Measurements from ENCODE around the gene TRIM24.
"Not testable (repeated sequence)": the region's sequence is repeated elsewhere in the genome, so short reads cannot be mapped to it uniquely, and the experiment has no call there.

Gene TRIM24

GRCh38 chr7:138493535-138493934 lies 33.5 kb downstream of the TRIM24 start:
- no peak for DNase-seq (ENCODE audit: low read depth in 2 of 2)

DNA sequence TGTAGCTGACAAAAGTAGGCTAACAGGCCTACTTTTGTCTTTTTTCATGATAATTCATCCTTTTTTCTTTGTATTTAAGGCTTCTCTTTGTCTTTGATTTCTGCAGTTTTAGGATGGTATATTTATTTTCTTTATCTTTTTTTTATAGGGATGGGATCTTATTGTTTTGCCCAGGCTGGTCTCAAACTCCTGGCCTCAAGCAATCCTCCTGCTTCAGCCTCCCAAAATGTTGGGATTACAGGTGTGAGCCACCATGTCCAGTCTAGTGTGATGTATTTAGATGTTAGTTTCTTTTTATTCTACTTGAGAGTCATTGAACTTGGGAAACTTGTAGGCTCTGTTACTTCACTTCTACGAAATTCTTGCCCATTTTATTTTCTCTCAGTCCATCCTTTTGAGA lies 35.4 kb downstream of the TRIM24 start:
- DNase-seq (ENCODE audit: low read depth in 2 of 2), result no peak

DNA sequence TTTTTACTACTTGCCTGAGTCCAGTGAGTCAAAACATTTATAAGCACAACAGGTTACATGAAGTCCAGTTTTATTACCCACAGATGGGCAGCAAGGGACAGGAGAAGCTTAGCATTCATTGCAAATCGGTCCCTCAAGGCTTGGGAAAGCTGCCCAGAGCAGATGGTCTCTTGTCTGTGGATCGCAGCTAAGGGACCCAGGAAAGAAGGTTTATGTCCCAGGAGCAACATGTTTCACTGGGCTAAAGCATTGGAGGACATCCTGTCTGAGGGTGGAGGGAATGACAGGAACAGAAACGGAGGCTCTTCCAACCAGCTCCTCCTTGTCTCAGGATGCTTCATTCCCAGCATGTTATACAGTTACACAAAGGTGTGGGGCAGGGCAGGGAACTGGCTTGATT lies 39.3 kb downstream of the TRIM24 start:
- no peak for DNase-seq (ENCODE audit: low read depth in 2 of 2)

DNA sequence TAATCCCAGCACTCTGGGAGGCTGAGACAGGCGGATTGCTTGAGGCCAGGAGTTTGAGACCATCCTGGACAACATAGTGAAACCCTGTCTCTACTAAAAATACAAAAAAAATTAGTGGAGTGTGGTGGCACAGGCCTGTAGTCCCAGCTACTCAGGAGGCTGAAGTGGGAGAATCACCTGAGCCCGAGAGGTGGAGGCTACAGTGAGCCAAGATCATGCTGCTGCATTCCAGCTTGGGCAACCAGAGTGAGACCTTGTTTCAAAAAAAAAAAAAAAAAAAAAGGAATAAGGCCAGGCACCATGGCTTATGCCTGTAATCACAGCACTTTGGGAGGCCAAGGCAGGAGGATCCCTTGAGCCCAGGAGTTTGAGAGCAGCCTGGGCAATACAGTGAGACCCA lies 40.2 kb downstream of the TRIM24 start:
- DNase-seq (ENCODE audit: low read depth in 2 of 2), result not testable (repeated sequence)

GRCh38 chr7:138500892-138501291 lies 40.8 kb downstream of the TRIM24 start:
- no peak for DNase-seq (ENCODE audit: low read depth in 2 of 2)

GRCh38 chr7:138502023-138502767 lies 42.1 kb downstream of the TRIM24 start:
- no peak for DNase-seq (ENCODE audit: low read depth in 2 of 2)

DNA sequence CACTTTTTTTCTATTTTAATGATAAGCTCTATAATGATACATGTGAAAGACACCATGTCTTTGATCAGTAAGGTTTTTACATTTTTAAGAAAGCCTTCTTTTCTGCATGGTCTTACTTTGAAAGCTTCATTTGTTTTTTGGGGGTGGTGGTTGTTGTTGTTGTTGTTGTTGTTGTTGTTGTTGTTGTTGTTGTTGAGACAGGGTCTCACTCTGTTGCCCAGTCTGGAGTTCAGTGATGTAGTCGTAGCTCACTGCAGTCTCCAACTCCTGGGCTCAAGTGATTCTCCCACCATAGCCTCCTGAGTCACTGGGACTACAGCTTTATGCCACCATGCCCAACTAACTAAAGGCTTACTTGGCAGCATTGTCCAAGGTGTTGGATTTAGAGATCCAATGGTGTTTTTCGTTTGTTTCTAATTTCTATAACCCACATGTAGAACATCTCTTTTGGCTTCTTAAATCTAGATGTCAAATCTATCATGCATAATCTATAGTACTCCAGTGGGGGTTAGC lies 45.4 kb downstream of the TRIM24 start:
- no peak for DNase-seq (ENCODE audit: low read depth in 2 of 2)

GRCh38 chr7:138506764-138507163 lies 46.7 kb downstream of the TRIM24 start:
- no peak for DNase-seq (ENCODE audit: low read depth in 2 of 2)

DNA sequence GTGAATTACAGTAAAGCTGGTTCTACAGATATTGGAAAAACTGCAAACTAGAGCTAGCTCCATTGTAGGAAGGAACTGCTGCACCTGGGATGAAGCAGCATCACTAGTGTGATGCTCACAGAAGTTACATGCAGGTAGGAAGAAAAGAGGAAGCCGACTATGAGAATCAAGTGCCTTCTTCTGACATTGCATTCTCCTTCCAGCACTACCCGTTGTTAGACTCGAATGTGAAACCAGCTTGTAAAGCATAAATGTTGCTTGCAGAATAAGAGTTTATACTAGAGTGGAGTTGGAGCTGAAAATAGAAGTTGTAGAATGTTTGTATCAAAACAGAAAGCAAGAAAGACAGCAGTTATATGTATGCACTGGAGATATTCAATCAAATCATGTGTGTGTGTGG lies 49.9 kb downstream of the TRIM24 start:
- DNase-seq (ENCODE audit: low read depth in 2 of 2), result no peak

GRCh38 chr7:138512092-138512858 lies 52.2 kb downstream of the TRIM24 start:
- no peak for DNase-seq (ENCODE audit: low read depth in 2 of 2)

- DNase-seq (ENCODE audit: low read depth in 2 of 2), result no peak
These were observed 52.8 kb downstream of the TRIM24 start for GRCh38 chr7:138512885-138513284.

DNA sequence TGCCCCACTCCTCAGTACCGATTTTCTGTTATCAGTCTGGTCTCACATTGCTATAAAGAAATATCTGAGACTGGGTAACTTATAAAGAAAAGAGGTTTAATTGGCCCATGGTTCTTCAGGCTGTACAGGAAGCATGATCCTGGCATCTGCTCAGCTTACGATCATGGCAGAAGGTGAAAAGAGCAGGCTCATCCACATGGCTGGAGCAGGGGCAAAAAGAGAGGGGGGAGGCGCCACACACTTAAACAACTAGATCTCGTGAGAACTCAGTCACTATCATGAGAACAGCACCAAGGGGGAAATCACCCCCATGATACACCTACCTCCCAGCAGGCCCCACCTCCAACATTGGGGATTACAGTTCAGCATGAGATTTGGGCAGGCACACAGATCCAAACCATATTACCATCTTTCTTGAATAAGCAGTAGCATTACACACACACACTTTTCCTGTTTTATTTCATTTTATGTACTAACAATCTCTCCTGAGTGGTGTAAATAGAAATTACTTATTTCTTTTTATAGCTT lies 53.3 kb downstream of the TRIM24 start:
- DNase-seq (ENCODE audit: low read depth in 2 of 2), result no peak

DNA sequence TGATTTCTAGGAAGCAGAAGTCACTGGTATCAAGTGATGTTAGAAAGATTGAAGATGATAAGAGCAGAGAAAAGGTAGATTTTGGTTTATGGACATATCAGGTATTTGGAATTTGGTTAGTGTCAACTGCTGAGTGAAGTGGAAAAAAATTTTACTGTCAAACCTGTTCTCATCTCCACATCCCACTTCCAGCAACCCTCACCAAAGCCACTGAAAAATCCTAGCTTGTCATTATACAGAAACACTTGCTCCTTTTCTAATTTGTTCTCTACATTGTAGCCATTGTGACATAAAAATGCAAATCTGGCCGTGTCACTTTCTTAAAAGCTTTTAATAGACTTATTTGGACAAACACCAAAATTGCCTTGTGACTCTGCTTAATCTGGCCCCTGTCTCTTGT lies 54.0 kb downstream of the TRIM24 start:
- DNase-seq (ENCODE audit: low read depth in 2 of 2), result no peak

- no peak for DNase-seq (ENCODE audit: low read depth in 2 of 2)
These were observed 55.0 kb downstream of the TRIM24 start for GRCh38 chr7:138515001-138515528.

DNA sequence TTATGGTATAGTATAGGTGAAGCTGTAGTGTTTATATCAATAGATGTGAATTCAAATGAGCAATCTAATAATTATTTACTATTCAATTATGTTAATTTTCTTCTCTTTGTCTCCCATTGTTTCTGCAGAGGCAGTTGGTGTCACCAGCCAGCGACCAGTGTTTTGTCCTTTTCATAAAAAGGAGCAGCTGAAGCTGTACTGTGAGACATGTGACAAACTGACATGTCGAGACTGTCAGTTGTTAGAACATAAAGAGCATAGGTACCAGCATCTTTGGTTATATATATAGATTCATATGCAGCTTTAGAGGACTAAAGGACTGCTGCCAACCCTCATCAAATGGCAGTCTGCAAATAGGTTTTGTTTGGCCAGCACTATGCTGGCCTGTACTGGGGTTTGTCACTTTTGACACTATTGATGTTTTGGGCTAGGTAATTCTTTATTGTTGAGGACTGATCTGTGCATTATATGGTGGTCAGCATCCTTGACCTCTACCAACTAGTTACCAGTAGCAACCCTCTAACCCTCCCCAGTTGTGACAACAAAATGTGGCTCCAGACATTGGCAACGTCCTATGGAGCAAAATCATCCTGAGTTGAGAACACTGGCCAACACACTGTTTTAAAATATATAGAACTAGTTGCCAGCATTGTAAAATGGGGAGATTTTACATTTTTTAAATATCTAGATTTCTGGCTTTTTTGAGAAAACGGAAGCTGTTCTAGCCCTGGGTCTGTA lies 59.2 kb downstream of the TRIM24 start:
- no peak for DNase-seq (ENCODE audit: low read depth in 2 of 2)

DNA sequence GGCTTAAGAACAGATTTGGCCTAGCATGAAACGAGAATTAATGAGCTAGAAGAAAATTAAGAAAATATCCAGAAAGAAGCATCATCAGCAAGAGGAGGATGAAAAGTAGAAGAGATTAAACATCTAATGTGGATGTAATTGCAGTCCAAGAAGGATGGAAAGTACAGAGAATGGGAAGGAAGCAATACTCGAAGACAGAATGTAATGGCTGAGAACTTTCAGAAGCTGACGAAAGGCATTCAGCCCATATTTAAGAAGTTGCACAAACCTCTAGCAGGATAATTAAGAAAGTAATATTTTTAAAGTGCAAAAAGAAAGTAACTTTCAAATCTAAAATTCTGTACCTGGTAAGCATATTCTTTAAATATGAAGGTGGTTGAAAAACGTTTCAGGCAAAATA lies 60.7 kb downstream of the TRIM24 start:
- DNase-seq (ENCODE audit: low read depth in 2 of 2), result no peak

DNA sequence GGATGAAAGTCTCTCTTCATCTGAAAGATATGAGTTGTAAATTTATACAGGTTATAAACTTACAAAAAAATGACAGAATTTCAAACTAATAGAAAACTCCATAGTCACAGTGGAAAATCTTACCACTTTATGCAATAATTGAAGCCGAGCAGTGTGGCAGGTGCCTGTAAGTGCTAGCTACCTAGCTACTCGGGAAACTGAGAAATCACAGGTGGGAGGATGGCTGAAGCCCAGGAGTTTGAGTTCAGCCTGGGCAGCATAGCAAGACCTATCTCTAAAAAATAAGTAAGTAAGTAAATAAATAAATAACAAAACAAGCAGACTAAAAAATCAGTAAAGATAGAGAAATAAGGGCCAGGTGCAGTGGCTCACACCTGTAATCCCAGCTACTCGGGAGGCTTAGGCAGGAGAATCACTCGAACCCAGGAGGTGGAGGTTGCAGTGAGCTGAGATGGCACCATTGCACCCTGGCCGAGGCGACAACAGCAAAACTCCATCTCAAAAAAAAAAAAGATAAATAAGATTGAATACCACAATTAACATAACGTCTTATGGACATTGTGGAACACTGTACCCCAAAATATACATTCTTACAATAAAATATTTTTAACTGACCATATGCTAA lies 61.9 kb downstream of the TRIM24 start:
- DNase-seq (ENCODE audit: low read depth in 2 of 2), result no peak

- no peak for DNase-seq (ENCODE audit: low read depth in 2 of 2)
These were observed 64.2 kb downstream of the TRIM24 start for GRCh38 chr7:138524259-138524658.

DNA sequence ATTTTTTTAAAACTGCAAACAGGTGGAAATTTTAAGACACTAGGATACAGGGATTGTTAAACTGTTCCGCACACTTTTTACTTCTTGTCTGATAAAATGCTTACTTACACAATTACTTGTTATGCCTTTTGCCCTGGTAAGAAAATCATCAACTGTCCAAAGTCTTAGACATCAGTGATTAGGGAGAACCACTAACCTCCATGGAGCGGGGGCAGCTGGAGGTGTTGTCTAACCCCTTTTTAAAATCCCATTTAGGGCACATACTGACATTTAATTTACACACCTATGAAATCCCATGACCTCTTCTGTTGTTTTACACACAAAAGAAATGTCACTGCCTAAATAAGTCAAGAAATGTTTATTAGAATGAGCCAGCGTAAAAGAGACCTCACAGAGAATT lies 65.7 kb downstream of the TRIM24 start:
- no peak for DNase-seq (ENCODE audit: low read depth in 2 of 2)

DNA sequence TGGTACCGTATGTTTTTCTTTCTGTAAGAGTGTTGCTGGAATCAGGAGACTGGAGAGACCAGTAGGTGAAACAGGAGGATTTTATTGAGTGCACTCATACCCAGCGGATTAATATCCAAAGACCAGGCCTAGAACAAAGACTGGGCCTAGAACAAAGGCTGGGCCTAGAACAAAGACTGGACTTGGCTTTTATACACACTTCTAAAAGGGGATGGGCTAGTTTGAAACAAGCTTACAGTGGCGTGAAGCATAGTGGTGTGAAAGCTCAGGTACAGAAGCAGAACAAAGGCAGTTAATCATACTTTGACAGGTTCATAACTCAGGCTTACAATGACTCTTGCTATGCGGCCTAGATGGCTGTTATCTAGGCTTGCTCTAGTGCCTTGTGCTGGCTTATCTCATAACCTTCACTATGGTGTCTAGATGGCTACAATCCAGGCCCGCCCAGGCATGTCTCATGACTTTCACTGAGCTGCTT lies 67.7 kb downstream of the TRIM24 start:
- no peak for DNase-seq (ENCODE audit: low read depth in 2 of 2)

DNA sequence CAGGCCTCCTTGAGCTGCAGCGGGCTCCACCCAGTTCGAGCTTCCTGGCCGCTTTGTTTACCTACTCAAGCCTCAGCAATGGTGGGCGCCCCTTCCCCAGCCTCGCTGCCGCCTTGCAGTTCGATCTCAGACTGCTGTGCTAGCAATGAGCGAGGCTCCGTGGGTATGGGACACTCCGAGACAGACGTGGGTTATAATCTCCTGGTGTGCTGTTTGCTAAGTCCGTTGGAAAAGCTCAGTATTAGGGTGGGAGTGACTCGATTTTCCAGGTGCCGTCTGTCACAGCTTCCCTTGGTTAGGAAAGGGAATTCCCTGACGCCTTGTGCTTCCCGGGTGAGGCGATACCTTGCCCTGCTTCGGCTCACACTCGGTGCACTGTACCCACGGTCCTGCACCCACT lies 76.8 kb downstream of the TRIM24 start:
- not testable (repeated sequence) for DNase-seq (ENCODE audit: low read depth in 2 of 2)
